NOMO-1 treated with dmso at 0.1 percent for 144 hours (cell line): ENCODE measurements around the gene TAP2.
A peak's percentile ranks its signal among the peaks of the same experiment; 100 is the strongest.

Experiments
- DNase-seq: peaks from one replicate; lab custom pipeline; 2025; ENCODE audit not compliant: unreplicated experiment; lab: John Stamatoyannopoulos, UW

The TAP2 gene

GRCh38 chr6:32794510-32794909, 44.0 kb downstream of the TAP2 start:
- peak; percentile 57 for DNase-seq

GRCh38 chr6:32792901-32793435, 45.6 kb downstream of the TAP2 start:
- no peak for DNase-seq

GRCh38 chr6:32790306-32790705, 48.2 kb downstream of the TAP2 start:
- no peak for DNase-seq
